ENCODE results near the gene MCF2L2. TPM values are rescaled to one million over a fixed set of nuclear protein-coding genes. Genes with fewer than 3 reads are reported as not detected.

The MCF2L2 gene
- total RNA-seq, 3 donors from 2014 or later: 0.84 to 2.7 (median 1.1) TPM

- intact Hi-C loops (cut with DNase I, micrococcal nuclease): no loop called here
- ATAC-seq (peak; percentile 11), DNase-seq (peak in 2 of 3 donors; percentile 38 to 53)
- TF ChIP-seq CTCF (IDR thresholded peaks at IDR 0.05): no peak
- Histone ChIP-seq H3K36me3 (ENCODE audit: low read depth) (no peaks in the 10 kb centered on the region), H3K4me3 (no peak overlapping the region), H3K4me1 (ENCODE audit: low read depth) (peaks cover 49% of the 10 kb centered on the region), H3K9me3 (no peaks in the 10 kb centered on the region)
These were observed 163.2 kb downstream of the MCF2L2 start for GRCh38 chr3:183265157-183265642.

- no peak for TF ChIP-seq CTCF (IDR thresholded peaks at IDR 0.05)
- intact Hi-C loops (cut with DNase I, micrococcal nuclease): no loop called here
These were observed 164.2 kb downstream of the MCF2L2 start for GRCh38 chr3:183264268-183264667.

GRCh38 chr3:183262875-183263378, 165.5 kb downstream of the MCF2L2 start:
- H3K36me3 ChIP-seq (ENCODE audit: low read depth): no peaks in the 10 kb centered on the region
- H3K4me3 ChIP-seq: no peak overlapping the region
- no peak for ATAC-seq
- intact Hi-C loops (cut with DNase I, micrococcal nuclease): no loop called here
- H3K4me1 ChIP-seq (ENCODE audit: low read depth): peaks cover 55% of the 10 kb centered on the region
- H3K9me3 ChIP-seq: no peaks in the 10 kb centered on the region
- no peak for DNase-seq
- no peak for TF ChIP-seq CTCF (IDR thresholded peaks at IDR 0.05)

More at GRCh38 chr3:183264268-183264667, 164.2 kb downstream of the MCF2L2 start:
- no peaks in the 10 kb centered on the region for H3K9me3 ChIP-seq
- no peak for DNase-seq
- no peaks in the 10 kb centered on the region for H3K36me3 ChIP-seq (ENCODE audit: low read depth)
- no peak for ATAC-seq
- no peak overlapping the region for H3K4me3 ChIP-seq
- H3K4me1 ChIP-seq (ENCODE audit: low read depth): peaks cover 52% of the 10 kb centered on the region

- no peak for DNase-seq
- no peaks in the 10 kb centered on the region for H3K36me3 ChIP-seq (ENCODE audit: low read depth)
- intact Hi-C loops (cut with DNase I, micrococcal nuclease): no loop called here
- no peak for ATAC-seq
- H3K9me3 ChIP-seq: no peaks in the 10 kb centered on the region
- no peak for TF ChIP-seq CTCF (IDR thresholded peaks at IDR 0.05)
- H3K4me3 ChIP-seq: no peak overlapping the region
- peaks cover 50% of the 10 kb centered on the region for H3K4me1 ChIP-seq (ENCODE audit: low read depth)
These were observed 167.2 kb downstream of the MCF2L2 start for GRCh38 chr3:183261151-183261724.

DNA sequence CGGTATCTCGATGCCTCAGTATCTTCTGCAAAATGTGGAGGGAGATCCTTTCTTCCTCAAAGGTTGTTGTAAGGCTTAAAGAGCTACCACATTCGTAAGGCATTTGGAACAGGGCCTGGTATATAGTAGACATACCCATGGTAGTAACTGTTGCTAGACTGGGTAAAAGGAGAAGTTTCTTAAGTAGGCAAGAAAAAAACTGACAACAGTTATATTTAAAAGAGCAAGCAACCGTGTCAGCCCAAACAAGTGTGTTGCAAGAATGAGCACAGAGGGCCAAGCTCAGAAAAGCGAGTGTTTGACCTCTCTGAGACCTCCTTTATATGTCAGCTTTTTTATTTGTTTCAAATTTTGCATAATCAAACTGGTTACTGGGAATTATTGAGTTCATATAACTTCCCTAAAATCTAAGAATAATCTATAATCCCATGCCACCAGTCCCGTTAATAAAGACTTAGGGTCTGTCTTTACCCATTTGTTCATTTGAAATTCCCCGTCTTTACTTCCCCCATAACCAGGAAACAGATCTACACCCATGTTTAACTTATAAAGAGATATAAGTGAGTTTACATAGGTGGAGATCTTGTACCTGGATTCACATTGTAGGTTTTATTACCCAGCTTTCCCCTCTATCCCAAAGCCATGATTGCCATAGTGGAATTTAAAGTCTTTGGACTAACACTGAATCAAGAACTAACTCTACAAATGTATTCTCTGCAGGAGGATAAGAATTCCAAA, 168.1 kb downstream of the MCF2L2 start:
- peak; percentile 64 for ATAC-seq
- Histone ChIP-seq H3K9me3 (no peaks in the 10 kb centered on the region), H3K4me3 (no peak overlapping the region), H3K36me3 (ENCODE audit: low read depth) (no peaks in the 10 kb centered on the region), H3K4me1 (ENCODE audit: low read depth) (peaks cover 49% of the 10 kb centered on the region)
- DNase-seq: no peak
- intact Hi-C loops (cut with DNase I, micrococcal nuclease): no loop called here
- no peak for TF ChIP-seq CTCF (IDR thresholded peaks at IDR 0.05)
